ENCODE results near the gene FBXL16. TPM values are rescaled to one million over a fixed set of nuclear protein-coding genes. Genes with fewer than 3 reads are reported as not detected.

FBXL16 gene
- total RNA-seq, 1 donor from 2014 or later = 85.1 TPM

- H3K36me3 Mint-ChIP-seq (ENCODE audit: unreplicated experiment) = no peaks in the 10 kb centered on the region
- no peak for TF ChIP-seq CTCF (IDR thresholded peaks at IDR 0.05; ENCODE audit: partially characterized antibody, unreplicated experiment)
- peaks cover 15% of the 10 kb centered on the region for H3K27me3 Mint-ChIP-seq (ENCODE audit: unreplicated experiment)
- H3K4me3 Mint-ChIP-seq (ENCODE audit: unreplicated experiment) = peak overlapping the region; percentile 85
- peaks cover 10% of the 10 kb centered on the region for H3K9me3 Mint-ChIP-seq (ENCODE audit: unreplicated experiment)
- H3K27ac Mint-ChIP-seq (ENCODE audit: unreplicated experiment) = peak overlapping the region; percentile 99
- peaks cover 14% of the 10 kb centered on the region for H3K4me1 Mint-ChIP-seq (ENCODE audit: low read depth, unreplicated experiment)
- DNase-seq = no peak
Observed at GRCh38 chr16:719815-720446, 14.3 kb upstream of the FBXL16 start.

DNA sequence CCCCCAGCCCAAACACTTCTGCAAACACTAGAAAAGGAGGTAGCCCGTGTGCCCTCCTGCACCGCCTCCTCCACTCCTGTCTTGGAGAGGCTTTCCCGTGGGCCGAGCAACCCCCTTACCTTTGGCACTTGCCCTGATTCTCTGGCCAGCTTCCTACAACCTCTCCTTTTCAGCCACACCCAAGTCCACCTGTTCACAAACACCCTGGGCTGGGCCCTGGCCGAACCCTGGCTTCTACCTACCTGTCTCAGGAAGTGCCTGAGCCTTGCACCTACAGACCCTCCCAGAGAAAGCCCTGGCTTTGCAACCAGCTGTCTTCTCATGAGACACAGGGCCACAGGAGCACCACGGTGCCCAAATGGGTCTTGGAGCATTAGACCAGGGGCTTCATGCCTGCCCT lies 13.3 kb upstream of the FBXL16 start:
- Mint-ChIP-seq H3K9me3 (ENCODE audit: unreplicated experiment) (peaks cover 11% of the 10 kb centered on the region), H3K4me1 (ENCODE audit: low read depth, unreplicated experiment) (peaks cover 14% of the 10 kb centered on the region), H3K4me3 (ENCODE audit: unreplicated experiment) (peak overlapping the region; percentile 81), H3K27me3 (ENCODE audit: unreplicated experiment) (peaks cover 15% of the 10 kb centered on the region), H3K27ac (ENCODE audit: unreplicated experiment) (peak overlapping the region; percentile 99), H3K36me3 (ENCODE audit: unreplicated experiment) (no peaks in the 10 kb centered on the region)
- no peak for DNase-seq
- no peak for TF ChIP-seq CTCF (IDR thresholded peaks at IDR 0.05; ENCODE audit: partially characterized antibody, unreplicated experiment)

DNA sequence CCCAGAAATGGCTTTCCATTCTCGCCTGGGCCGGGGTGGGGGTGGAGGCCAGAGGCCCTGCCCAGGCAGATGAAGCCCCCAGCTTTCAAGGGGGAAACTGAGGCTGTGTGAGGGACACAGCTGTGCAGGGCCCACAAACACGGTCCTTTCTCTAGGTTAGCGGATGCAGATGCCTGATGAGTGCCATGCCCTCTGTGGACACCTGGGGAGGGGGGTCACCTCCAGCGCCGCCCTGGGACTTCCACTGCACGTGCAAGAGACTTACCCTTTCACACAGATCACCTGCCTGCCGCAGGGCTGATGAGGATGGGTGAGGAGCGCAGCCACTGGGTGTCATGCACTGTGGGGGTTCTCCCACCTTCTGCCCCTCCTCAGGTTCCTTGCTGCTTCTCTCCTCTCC lies 12.8 kb upstream of the FBXL16 start:
- Mint-ChIP-seq H3K27me3 (ENCODE audit: unreplicated experiment) (peaks cover 18% of the 10 kb centered on the region), H3K4me3 (ENCODE audit: unreplicated experiment) (peak overlapping the region; percentile 81), H3K4me1 (ENCODE audit: low read depth, unreplicated experiment) (peaks cover 14% of the 10 kb centered on the region), H3K9me3 (ENCODE audit: unreplicated experiment) (peaks cover 14% of the 10 kb centered on the region), H3K36me3 (ENCODE audit: unreplicated experiment) (no peaks in the 10 kb centered on the region), H3K27ac (ENCODE audit: unreplicated experiment) (peak overlapping the region; percentile 99)
- DNase-seq = no peak
- TF ChIP-seq CTCF (IDR thresholded peaks at IDR 0.05; ENCODE audit: partially characterized antibody, unreplicated experiment) = no peak

DNA sequence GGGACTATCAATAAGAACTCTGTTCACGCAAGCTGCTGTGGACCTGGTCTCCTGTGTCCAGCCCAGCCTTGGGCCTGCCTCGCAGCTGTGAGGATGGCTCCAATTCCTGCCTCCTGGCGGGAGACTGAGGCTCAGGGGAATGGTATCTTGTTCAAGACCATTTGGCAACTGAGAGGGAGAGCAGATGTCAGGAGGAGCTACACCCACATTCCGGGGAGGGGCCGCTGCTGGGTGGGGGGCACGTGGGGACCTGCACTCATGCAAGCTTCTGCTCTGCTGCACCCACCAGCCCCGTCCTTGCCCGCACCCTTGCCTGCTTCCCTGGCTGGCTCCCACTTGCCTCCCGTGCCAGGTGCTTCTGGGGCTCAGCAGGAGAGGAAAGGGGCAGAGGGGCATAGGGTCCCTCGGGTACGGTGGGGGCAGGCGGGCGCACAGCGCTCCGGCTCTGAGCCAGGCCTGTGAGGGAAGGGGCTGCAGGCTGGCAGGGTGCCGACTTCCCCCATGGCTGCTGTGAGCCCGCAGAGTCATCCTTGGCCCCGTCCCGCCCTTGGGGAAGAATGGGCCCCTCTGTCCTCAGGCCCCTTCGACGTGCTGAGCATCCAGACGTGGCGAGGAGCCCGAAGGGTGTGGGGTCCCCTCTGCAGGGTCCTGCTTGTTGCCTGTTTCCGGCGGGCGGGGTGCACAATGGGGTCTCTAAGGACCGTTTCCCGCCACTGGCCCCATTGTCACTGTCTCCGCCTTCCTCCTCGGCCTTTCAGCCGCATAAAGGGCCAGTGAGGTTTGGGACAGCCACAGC lies 12.0 kb upstream of the FBXL16 start:
- peaks cover 18% of the 10 kb centered on the region for H3K9me3 Mint-ChIP-seq (ENCODE audit: unreplicated experiment)
- peak overlapping the region; percentile 64 for H3K27ac Mint-ChIP-seq (ENCODE audit: unreplicated experiment)
- H3K27me3 Mint-ChIP-seq (ENCODE audit: unreplicated experiment) = peaks cover 22% of the 10 kb centered on the region
- peaks cover 15% of the 10 kb centered on the region for H3K4me1 Mint-ChIP-seq (ENCODE audit: low read depth, unreplicated experiment)
- H3K4me3 Mint-ChIP-seq (ENCODE audit: unreplicated experiment) = peak overlapping the region; percentile 64
- no peak for TF ChIP-seq CTCF (IDR thresholded peaks at IDR 0.05; ENCODE audit: partially characterized antibody, unreplicated experiment)
- H3K36me3 Mint-ChIP-seq (ENCODE audit: unreplicated experiment) = no peaks in the 10 kb centered on the region
- DNase-seq = no peak

GRCh38 chr16:716768-717325 lies 11.2 kb upstream of the FBXL16 start:
- TF ChIP-seq CTCF (IDR thresholded peaks at IDR 0.05; ENCODE audit: partially characterized antibody, unreplicated experiment) = no peak
- no peak overlapping the region for H3K27ac Mint-ChIP-seq (ENCODE audit: unreplicated experiment)
- H3K36me3 Mint-ChIP-seq (ENCODE audit: unreplicated experiment) = no peaks in the 10 kb centered on the region
- peaks cover 17% of the 10 kb centered on the region for H3K4me1 Mint-ChIP-seq (ENCODE audit: low read depth, unreplicated experiment)
- DNase-seq = no peak
- H3K27me3 Mint-ChIP-seq (ENCODE audit: unreplicated experiment) = peaks cover 25% of the 10 kb centered on the region
- peak overlapping the region; percentile 85 for H3K4me3 Mint-ChIP-seq (ENCODE audit: unreplicated experiment)
- H3K9me3 Mint-ChIP-seq (ENCODE audit: unreplicated experiment) = peaks cover 20% of the 10 kb centered on the region
